SU-DHL-6 (cell line): Measurements from ENCODE around the gene ARID5B.

Experiments used
- CTCF ChIP-seq: fragments of 200-600 bp; sonication (generic); IDR thresholded peaks from one replicate; pipeline ENCODE4 v1.5.1; 2017; ENCODE audit warnings: antibody characterized with exemption, mild to moderate bottlenecking, low read length, moderate library complexity; ENCODE audit not compliant: insufficient read depth, poor library complexity, severe bottlenecking
- EZH2phosphoT487 ChIP-seq: fragments of 200-600 bp; sonication (generic), shearing (Covaris generic); conservative IDR thresholded peaks from 2 replicates; pipeline ENCODE4 v1.6.1; 2018; ENCODE audit warnings: mild to moderate bottlenecking, antibody characterized with exemption, low read length, moderate library complexity, mixed read lengths

- TF ChIP-seq CTCF (no peak), EZH2phosphoT487 (no peak)
Observed at GRCh38 chr10:61912981-61913380, 11.5 kb downstream of the ARID5B start.
